ENCODE results near the gene FCHSD1.

Gene FCHSD1

GRCh38 chr5:141650851-141651727 is at the start of gene FCHSD1:
FCHSD1 (minus strand) TSS chr5:141651418; CDS start chr5:141651368, 50 bp downstream.
- DNase-seq = peak; percentile 57

- DNase-seq = no peak
Measured at GRCh38 chr5:141697586-141697985, 46.4 kb upstream of the FCHSD1 start.

GRCh38 chr5:141696431-141696830 is 45.2 kb upstream of the FCHSD1 start:
- no peak for DNase-seq

GRCh38 chr5:141695627-141696215 is 44.5 kb upstream of the FCHSD1 start:
- DNase-seq = no peak

- no peak for DNase-seq
Measured at GRCh38 chr5:141694479-141694878, 43.3 kb upstream of the FCHSD1 start.

GRCh38 chr5:141692919-141693725 is 41.9 kb upstream of the FCHSD1 start:
- peak; percentile 43 for DNase-seq

- DNase-seq = no peak
Measured at GRCh38 chr5:141692533-141692888, 41.3 kb upstream of the FCHSD1 start.

- peak; percentile 75 for DNase-seq
Measured at GRCh38 chr5:141691867-141692532, 40.8 kb upstream of the FCHSD1 start.

GRCh38 chr5:141691286-141691866 is 40.2 kb upstream of the FCHSD1 start:
- no peak for DNase-seq

GRCh38 chr5:141686648-141687416 is 35.6 kb upstream of the FCHSD1 start:
- DNase-seq = no peak

- no peak for DNase-seq
Measured at GRCh38 chr5:141685591-141685990, 34.4 kb upstream of the FCHSD1 start.

- no peak for DNase-seq
Measured at GRCh38 chr5:141683596-141684141, 32.5 kb upstream of the FCHSD1 start.

- peak; percentile 28 for DNase-seq
Measured at GRCh38 chr5:141681695-141682641, 30.8 kb upstream of the FCHSD1 start, which contains the start of gene ARAP3. ARAP3 (minus strand) TSS chr5:141682230; CDS start chr5:141680486, 1,744 bp downstream.

- no peak for DNase-seq
Measured at GRCh38 chr5:141681295-141681694, 30.1 kb upstream of the FCHSD1 start.

GRCh38 chr5:141680751-141681201 is 29.6 kb upstream of the FCHSD1 start:
- DNase-seq = no peak

- DNase-seq = no peak
Measured at GRCh38 chr5:141680178-141680577, 29.0 kb upstream of the FCHSD1 start.

GRCh38 chr5:141677415-141677814 is 26.2 kb upstream of the FCHSD1 start:
- DNase-seq = no peak

- DNase-seq = no peak
Measured at GRCh38 chr5:141675672-141676071, 24.5 kb upstream of the FCHSD1 start.

- no peak for DNase-seq
Measured at GRCh38 chr5:141674747-141675146, 23.5 kb upstream of the FCHSD1 start.
